ENCODE results near the gene DNAJA2.

- TF ChIP-seq CEBPB (IDR thresholded peaks at IDR 0.05; ENCODE audit: low read depth, low read length) (no peak), FOSL1 (IDR thresholded peaks at IDR 0.05; ENCODE audit: insufficient read depth, low read depth, low read length) (no peak), CTCF (IDR thresholded peaks at IDR 0.05; ENCODE audit: control extremely low read depth in 1 of 3, insufficient read depth in 1 of 3, low read depth in 1 of 3, low read length in 3 of 3) (no peak), POLR2AphosphoS5 (IDR thresholded peaks at IDR 0.05; ENCODE audit: low read depth, low read length) (no peak), CREB1 (IDR thresholded peaks at IDR 0.05) (no peak), YY1 (IDR thresholded peaks at IDR 0.05; ENCODE audit: low read depth, low read length) (no peak), TCF12 (IDR thresholded peaks at IDR 0.05; ENCODE audit: low read depth, low read length) (no peak), BACH1 (IDR thresholded peaks at IDR 0.05; ENCODE audit: low read length) (no peak)
Measured at GRCh38 chr16:46937536-46937935, 35.9 kb downstream of the DNAJA2 start.

All from H1 (cell line).